OCI-M2 (cell line): Measurements from ENCODE around the gene PCDHA10.
"Not testable (repeated sequence)": the region's sequence is repeated elsewhere in the genome, so short reads cannot be mapped to it uniquely, and the experiment has no call there.

Experiments
- DNase-seq: peaks from one replicate; lab custom pipeline; 2025; ENCODE audit not compliant: unreplicated experiment; lab: John Stamatoyannopoulos, UW

The PCDHA10 gene, protein sequence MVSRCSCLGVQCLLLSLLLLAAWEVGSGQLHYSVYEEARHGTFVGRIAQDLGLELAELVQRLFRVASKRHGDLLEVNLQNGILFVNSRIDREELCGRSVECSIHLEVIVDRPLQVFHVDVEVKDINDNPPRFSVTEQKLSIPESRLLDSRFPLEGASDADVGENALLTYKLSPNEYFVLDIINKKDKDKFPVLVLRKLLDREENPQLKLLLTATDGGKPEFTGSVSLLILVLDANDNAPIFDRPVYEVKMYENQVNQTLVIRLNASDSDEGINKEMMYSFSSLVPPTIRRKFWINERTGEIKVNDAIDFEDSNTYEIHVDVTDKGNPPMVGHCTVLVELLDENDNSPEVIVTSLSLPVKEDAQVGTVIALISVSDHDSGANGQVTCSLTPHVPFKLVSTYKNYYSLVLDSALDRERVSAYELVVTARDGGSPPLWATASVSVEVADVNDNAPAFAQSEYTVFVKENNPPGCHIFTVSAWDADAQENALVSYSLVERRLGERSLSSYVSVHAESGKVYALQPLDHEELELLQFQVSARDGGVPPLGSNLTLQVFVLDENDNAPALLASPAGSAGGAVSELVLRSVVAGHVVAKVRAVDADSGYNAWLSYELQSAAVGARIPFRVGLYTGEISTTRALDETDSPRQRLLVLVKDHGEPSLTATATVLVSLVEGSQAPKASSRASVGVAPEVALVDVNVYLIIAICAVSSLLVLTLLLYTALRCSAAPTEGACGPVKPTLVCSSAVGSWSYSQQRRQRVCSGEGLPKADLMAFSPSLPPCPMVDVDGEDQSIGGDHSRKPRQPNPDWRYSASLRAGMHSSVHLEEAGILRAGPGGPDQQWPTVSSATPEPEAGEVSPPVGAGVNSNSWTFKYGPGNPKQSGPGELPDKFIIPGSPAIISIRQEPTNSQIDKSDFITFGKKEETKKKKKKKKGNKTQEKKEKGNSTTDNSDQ

DNA sequence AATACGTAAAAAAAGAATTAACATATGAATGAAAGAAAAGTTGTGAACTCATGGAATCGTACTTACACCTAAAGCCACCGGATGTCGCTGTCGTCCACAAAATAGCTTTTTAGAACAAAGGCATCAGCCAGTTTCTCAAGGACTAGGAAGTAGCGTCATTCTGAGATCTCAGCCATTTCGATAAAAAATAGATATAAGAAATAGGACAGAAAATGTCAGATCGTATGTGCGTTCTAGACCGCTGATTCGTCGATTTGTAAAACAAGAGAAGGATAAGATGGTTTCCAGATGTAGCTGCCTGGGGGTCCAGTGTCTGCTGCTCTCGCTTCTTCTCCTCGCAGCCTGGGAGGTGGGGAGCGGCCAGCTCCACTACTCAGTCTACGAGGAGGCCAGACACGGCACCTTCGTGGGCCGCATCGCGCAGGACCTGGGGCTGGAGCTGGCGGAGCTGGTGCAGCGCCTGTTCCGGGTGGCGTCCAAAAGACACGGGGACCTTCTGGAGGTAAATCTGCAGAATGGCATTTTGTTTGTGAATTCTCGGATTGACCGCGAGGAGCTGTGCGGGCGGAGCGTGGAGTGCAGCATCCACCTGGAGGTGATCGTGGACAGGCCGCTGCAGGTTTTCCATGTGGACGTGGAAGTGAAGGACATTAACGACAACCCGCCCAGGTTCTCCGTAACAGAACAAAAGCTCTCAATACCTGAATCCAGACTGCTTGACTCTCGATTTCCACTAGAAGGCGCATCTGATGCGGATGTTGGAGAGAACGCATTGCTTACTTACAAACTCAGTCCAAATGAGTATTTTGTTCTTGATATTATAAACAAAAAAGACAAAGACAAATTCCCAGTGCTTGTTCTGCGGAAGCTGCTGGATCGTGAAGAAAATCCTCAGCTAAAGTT, at the start of gene PCDHA10:
Gene PCDHA10, plus strand, starts transcription at position 126 of the 903 bp plus-strand sequence. Its CDS starts 152 bp downstream, at position 278.
- DNase-seq: no peak

GRCh38 chr5:140806834-140807775, 48.6 kb upstream of the PCDHA10 start, which contains the start of gene PCDHA4:
TSS of gene PCDHA4 (plus strand) at chr5:140807068.
- no peak for DNase-seq

- DNase-seq: not testable (repeated sequence)
Measured at GRCh38 chr5:140808241-140808888, 47.3 kb upstream of the PCDHA10 start.

DNA sequence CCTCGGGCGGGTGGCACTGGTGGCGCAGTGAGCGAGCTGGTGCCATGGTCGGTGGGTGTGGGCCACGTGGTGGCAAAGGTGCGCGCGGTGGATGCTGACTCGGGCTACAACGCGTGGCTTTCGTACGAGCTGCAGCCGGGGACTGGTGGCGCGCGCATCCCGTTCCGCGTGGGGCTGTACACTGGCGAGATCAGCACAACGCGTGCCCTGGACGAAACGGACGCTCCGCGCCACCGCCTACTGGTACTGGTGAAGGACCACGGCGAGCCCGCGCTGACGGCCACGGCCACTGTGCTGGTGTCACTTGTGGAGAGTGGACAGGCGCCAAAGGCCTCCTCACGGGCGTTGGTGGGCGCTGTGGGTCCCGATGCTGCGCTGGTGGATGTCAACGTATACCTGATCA, 46.8 kb upstream of the PCDHA10 start:
- no peak for DNase-seq

DNA sequence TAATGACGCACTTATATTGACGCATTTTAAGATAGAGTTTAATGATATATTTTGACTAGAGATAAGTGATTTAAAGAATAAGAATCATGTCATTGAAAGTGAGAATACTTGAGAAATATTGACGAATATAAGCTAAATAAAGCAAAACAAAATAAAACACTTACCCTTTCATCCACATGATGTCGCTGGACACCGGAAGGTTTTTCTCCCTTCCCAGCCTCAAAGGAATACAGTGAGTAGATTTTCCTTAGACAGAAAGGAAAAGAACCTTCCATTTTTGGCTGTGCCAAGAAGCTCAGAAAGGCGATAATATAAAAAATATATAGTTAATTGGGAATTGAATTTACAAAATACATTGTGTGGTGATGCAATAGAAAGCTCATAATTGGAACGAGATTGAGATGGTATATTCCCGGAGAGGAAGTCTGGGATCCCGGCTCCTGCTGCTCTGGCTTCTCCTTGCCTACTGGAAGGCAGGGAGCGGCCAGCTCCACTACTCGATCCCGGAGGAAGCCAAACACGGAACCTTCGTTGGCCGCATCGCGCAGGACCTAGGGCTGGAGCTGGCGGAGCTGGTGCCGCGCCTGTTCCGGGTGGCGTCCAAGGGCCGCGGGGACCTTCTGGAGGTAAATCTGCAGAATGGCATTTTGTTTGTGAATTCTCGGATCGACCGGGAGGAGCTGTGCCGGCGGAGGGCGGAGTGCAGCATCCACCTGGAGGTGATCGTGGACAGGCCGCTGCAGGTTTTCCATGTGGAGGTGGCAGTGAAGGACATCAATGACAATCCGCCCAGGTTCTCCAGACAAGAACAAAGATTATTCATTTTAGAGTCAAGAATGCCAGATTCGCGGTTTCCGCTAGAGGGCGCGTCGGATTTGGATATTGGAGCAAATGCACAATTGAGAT, 34.1 kb upstream of the PCDHA10 start, which contains the start of gene PCDHA5:
Gene PCDHA5, plus strand, starts transcription at position 239 of the 906 bp plus-strand sequence.
- DNase-seq: no peak

DNA sequence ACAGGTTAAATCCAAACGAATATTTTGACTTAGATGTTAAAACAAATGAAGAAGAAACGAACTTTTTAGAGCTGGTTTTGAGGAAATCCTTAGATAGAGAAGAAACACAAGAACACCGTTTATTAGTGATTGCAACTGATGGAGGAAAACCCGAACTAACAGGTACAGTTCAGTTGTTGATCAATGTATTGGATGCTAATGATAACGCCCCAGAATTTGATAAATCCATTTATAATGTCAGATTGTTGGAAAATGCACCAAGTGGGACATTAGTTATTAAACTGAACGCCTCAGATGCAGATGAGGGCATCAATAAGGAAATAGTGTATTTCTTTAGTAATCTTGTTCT, 33.4 kb upstream of the PCDHA10 start:
- no peak for DNase-seq

- DNase-seq: not testable (repeated sequence)
Measured at GRCh38 chr5:140822969-140823368, 32.7 kb upstream of the PCDHA10 start.

DNA sequence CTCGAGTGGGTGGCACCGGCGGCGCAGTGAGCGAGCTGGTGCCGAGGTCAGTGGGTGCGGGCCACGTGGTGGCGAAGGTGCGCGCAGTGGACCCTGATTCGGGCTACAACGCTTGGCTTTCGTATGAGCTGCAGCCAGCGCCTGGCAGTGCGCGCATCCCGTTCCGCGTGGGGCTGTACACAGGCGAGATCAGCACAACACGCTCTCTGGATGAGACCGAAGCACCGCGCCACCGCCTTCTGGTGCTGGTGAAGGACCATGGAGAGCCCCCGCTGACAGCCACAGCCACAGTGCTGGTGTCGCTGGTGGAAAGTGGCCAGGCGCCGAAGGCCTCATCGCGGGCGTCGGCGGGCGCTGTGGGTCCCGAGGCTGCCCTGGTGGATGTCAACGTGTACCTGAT, 32.2 kb upstream of the PCDHA10 start:
- no peak for DNase-seq

- no peak for DNase-seq
Measured at GRCh38 chr5:140827704-140828361, 27.9 kb upstream of the PCDHA10 start, which contains the start of gene PCDHA6. TSS of gene PCDHA6 (plus strand) at chr5:140827960. CDS start at chr5:140828092, 132 bp downstream.

DNA sequence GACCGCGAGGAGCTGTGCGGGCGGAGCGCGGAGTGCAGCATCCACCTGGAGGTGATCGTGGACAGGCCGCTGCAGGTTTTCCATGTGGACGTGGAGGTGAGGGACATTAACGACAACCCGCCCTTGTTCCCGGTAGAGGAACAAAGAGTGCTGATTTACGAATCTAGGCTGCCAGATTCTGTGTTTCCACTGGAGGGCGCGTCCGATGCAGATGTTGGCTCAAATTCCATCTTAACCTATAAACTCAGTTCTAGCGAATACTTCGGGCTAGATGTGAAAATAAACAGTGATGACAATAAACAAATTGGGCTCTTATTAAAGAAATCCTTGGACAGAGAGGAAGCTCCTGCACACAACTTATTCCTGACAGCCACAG, 27.3 kb upstream of the PCDHA10 start:
- no peak for DNase-seq

GRCh38 chr5:140829511-140830501, 25.9 kb upstream of the PCDHA10 start:
- not testable (repeated sequence) for DNase-seq

DNA sequence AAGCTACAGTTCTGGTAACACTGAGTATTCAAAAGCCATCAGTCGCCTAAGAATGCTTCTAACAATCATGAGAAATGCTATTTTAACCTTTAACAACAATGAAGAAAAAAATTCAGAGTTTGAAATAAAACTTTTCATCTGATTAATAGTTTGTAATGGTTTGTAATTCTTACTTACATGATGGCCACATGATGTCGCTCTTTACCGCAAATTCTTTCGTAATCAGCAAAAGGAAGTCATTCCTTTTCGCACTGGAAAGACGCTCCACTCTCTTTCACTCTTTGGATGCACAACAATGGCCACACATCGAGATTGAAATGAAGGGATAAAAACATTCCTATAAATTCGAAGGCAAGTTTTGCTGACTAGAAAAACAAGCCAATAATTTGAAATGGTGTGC, 21.7 kb upstream of the PCDHA10 start, which contains the start of gene PCDHA7:
Gene PCDHA7, plus strand, starts transcription at position 277 of the 400 bp plus-strand sequence. Its CDS starts 115 bp downstream, at position 392.
- no peak for DNase-seq

- DNase-seq: not testable (repeated sequence)
Measured at GRCh38 chr5:140834439-140835008, 21.2 kb upstream of the PCDHA10 start.

DNA sequence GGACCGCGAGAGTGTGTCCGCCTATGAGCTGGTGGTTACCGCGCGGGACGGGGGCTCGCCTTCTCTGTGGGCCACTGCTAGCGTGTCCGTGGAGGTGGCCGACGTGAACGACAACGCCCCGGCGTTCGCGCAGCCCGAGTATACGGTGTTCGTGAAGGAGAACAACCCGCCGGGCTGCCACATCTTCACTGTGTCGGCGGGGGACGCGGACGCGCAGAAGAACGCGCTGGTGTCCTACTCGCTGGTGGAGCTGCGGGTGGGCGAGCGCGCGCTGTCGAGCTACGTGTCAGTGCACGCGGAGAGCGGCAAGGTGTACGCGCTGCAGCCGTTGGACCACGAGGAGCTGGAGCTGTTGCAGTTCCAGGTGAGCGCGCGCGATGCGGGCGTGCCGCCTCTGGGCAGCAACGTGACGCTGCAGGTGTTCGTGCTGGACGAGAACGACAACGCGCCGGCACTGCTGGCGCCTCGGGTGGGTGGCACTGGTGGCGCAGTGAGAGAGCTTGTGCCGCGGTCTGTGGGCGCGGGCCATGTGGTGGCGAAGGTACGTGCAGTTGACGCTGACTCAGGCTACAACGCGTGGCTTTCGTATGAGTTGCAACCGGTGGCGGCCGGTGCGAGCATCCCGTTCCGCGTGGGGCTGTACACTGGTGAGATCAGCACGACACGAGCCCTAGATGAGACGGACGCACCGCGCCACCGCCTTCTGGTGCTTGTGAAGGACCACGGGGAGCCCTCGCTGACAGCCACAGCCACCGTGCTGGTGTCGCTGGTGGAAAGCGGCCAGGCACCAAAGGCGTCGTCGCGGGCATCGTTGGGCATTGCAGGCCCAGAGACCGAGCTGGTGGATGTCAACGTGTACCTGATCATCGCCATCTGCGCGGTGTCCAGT, 19.8 kb upstream of the PCDHA10 start:
- DNase-seq: no peak
